GM19372 (cell line): ENCODE measurements around the gene SPTLC3.

Experiments
- ATAC-seq: cut with Tn5 transposase; IDR thresholded peaks from one replicate; pipeline ENCODE4 v1.9.1; 2021; ENCODE audit warnings: mild to moderate bottlenecking, low read depth, moderate library complexity; ENCODE audit not compliant: unreplicated experiment

The SPTLC3 gene

DNA sequence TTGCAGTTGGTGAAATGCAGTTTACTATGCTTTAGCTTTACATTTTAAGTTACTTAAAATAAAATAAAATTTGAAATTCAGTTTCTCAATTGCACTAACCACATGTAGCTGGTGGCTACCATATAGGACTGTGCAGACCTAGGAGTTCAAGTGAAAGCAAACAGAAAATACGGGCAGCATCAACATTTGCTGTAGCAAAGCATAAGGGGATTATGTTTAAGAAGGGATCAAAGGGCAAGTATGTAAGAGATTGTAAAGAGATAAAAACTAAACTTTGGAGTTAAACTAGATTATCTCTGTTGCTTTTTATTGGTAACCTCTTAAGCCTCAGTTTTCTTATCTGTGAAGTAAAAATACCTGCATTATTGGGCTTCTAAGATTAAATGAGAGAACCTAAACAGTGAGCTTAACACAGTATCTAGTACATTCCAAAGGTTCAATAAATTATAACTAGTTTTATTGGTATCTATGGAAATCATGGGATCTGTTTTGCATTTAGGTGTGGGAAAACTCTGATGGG lies 81.2 kb downstream of the SPTLC3 start:
- no peak for ATAC-seq

DNA sequence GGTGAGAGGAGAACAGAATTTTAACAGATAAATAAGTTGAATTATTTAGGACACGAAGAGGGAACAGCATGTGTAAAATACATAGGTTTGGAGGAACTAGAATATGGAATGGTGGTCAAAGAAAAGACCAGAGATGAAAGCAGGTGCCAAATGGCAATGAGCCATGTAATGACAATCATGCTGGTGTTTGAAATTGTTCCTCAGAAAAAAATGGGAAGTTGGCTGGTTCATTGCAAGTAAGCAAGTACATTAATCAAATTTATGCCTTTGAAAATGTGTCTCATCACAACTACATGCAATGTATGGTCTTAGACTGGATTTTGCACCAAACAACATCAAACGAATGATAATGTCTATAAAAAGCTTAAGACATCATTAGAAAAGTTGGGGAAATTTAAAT lies 83.3 kb downstream of the SPTLC3 start:
- ATAC-seq, result no peak

DNA sequence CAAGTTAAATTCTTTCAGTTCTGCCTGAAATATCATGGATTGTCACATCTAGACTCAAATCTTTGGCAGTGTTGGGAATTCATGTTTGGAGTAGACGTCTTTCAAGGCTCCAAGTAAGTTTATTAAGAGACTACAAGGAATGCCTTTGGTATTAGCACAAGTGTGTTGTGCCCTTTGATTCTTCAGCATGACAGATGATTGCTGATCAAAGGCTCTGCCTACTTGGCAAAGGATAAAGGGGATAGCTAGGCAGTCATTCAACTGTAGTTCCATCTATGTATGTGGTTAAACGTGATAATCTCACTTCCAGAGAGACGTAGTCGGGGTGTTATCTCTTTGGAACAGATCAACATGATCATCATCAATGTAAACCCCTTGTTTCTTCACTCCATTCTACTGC lies 86.2 kb downstream of the SPTLC3 start:
- no peak for ATAC-seq

DNA sequence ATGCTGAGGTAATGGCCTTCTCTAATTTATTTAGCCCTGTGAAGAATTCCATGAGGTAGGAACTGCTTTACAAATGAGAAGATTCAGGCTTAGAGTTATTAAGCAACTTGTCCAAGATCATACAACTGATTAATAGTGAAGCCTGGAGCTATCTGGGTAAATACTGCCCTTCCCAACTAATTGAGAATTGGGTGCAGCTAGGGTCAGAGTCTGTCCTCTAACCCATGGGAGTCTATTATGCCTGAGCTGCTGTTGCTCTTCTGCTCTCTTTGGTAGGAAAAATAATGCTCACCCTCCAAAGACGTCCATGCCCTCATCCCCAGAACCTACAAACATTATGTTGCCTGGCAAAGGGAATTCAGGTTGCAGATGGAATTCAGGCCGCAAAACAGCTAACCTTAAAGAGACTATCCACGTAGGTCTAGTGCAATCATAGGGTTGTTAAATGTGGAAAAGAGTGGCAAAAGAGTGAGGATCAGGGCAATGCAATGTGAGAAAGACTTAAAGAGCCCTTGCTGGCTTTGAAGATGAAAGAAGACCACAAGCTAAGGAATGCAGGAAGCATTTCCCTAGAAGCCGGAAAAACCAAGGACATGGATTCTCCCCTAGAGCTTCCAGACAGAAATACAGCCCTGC lies 90.1 kb downstream of the SPTLC3 start:
- no peak for ATAC-seq

DNA sequence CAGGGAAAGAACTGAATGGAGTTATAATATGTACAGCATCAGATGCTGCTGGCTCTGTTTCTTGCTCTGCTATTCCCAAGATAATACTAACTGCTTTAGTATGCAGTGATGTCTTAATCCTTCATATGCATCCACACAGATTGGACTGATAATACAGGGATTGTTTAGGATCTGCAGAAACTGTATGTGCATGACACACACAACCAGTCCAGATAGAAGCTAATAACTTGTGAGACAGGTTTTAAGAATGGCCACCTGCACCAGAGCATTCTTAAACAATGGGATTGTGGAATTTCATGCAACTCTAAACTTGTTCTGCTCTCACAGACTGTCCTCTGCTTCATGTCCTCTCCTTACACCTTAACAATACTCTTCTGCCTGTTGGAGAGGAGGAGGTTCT lies 90.9 kb downstream of the SPTLC3 start:
- no peak for ATAC-seq

DNA sequence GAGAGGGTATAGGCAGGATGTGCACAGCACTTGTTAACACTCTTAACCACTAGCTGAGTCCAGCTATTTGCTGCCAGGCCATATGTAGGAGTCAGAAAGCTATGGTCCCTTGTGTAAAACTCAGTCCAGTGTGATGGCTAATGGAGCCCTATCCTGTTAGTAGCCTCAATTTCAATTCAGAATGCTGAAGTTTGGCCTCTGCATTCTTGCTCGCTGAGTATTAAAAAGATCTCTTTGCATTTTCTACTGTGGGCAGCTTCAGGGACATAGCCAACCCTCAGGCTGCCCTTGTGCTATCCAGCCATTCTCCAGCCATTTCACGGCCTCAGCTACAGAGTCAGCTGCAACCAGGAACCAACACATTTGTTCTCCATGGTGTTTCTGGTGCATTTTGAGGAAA lies 92.5 kb downstream of the SPTLC3 start:
- no peak for ATAC-seq

DNA sequence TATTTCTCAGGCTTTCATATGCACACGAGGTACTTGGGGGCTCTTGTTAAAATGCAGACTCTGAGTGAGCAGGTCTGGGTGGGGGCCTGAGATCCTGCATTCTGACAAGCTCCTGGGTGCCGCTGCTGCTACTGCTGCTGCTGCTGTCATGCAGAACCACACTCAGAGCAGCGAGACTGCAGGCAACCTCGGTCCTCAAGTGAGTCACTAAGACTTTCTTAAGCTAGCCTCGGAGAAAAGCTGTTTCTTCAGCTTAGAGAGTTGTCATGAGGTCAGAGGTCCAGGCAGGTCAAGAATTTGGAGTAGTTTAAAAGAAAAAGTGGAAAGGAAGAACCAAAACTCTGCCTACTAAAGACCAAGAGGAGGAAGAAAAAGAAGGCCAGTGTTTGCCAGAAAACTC lies 92.9 kb downstream of the SPTLC3 start:
- no peak for ATAC-seq

DNA sequence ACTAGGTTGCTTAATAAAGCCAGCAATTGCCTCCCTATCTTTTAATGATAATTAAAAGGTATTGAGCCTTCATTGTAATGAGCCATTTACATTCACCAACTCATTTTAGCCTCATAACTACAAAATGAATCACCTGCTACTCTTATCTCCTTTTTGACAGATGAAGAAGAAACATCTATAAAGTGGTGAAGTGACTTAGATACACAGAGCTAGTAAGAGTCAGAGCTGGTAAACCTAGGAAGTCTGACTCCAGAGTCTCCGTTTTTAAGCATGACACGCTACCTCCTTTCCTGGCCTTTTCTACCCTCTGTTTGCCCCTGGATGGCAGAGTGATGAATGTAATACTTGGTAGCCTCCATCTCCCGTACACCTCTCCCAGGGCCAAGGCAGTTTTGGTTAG lies 93.5 kb downstream of the SPTLC3 start:
- ATAC-seq, result no peak

DNA sequence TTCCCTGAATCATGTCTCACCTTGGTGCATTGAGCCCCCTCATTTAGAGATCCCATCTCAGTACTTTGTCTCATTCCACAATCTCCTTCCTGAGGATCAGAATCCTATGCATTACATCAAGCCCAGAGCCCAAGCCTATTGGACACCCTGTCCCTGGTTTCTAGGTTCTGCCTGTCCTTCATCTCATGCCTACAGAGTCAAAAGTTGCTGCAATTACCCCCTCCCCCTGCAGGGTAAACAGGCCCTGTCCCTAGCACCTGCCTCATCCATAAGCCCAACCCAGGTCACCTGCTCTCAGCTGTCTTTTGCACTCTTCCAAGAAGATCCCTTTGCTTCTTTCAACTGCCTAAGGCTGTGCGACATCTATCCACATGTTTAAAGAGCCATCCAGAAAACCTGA lies 93.9 kb downstream of the SPTLC3 start:
- no peak for ATAC-seq

DNA sequence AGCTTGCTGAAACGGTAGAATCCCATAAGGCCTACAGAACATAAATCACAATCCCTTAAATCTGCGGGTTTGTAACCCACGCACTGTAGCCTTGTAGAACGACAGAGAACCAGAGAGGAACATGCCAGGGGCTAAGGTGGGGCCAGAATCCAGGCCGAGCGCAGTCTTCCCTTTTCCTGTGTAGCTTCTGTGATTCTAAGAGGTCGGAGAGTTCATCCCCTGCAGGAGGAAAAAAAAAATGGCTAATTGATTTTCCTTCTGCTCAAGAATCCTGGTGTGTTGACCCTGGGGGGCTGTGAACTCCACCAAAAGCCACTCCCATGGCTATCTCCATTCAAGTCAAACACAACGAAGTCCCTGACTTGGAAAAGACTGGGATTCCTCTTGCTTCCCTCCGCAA lies 96.3 kb downstream of the SPTLC3 start:
- no peak for ATAC-seq

DNA sequence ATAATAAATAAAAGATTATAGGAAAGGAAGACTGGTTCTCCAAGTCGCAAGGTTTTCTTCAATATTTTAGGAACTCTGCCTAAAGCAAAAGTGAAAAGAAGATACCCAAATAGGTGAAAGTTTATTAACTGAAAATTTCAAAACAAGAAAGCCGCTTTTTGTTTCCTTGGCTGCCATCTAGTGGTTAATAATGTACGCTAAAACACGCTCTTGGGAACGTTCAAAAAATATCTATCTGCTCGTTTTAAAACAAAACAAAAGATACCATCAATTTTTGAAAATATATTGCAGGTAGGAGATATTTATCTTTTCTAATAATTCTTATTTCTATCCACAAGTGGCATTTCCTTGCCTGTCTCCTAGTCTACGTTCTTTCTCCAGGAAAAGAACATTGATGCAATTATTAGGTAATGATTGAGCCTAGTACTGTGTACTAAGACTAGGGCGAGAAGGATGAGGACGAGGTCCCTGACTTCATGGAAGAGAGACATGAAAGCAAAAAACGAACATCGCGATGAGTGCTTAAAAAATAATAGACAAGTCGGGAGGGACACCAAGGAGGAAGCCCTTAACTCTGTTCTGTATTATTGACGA lies 97.2 kb downstream of the SPTLC3 start:
- no peak for ATAC-seq

DNA sequence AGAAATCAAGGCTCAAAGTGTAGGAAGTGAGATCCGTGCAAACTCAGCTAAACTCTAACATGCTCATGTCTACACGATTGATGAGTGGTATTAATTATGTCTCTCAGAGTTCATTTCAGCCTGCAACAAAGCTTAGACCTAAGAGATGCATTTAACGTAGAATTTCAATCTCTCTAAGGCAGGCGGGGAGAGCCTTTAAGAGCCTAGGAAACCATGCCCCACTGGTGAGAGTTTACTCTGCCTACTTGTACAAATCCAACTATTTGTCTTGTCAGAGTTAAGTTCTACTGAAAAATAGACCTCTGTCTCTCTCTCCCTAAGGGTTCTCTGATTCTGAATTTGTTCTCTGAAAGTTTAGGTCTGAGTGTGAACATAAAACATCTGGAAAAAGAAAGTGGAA lies 100.9 kb downstream of the SPTLC3 start:
- no peak for ATAC-seq

DNA sequence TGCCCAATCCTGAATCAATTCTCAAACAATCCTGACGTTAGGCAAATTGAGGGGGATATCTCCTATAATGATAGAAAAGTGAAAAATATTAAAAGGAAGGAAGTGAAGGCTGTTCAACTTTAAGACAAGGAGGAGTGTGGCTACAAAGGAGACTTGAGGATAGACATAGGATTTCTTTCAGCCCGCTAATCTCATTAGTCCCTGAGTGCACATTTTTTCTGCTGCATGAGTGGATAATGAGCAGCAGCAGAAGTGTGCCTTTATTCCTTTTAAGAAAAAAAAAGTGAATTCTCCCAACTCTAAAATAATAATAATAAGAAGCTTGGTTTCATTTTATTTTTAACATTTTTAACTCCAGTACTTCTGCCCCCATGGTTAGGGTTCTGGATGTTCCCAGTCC lies 102.0 kb downstream of the SPTLC3 start:
- no peak for ATAC-seq

DNA sequence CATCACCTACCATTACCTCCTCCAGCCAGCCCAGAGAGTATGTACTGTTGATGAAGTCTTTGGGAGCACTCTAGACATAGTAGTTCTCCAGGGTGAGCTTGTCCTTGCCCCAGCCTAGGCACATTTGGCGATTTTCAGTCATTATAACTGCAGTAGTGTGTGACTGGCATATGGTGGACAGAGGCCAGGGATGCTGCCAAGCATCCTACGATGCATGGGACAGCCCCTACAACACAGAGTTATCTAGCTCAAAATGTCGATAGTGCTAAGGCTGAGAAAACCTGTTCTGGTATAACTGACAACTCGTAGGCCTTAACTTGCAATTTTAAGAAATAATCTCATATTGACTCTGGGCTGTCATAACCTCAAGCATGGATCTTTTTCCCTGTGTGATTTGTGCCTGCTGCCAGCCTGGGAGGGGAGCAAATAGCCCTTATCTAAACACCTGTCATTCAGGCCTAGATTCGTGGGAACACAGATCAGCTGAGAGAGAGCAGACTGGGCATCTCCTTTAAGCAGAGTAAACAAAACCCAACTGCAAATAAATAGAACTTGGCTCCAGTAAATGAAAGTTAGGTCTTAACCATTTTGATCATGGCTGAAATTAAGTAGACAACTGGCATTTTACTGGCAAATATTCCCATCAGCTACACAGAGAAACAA lies 102.6 kb downstream of the SPTLC3 start:
- no peak for ATAC-seq

DNA sequence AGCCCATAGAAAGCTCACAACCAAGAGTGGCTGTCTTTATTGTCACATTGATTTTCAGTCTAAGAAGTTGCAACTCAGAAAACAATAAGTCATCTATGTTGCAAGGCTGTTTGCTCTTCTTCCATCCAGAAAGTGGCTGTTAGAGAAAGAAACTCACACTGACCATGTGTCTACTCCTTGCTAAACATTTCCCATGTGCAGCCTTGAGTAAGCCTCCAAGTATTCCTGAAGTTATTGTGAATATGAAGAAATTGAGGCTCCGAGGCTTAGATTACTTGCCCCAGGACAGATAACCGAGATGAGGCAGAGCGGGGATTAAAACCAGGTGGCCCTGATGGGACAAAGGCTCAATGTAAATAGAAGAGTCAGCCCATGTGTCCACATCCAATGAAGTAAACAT lies 105.0 kb downstream of the SPTLC3 start:
- ATAC-seq, result no peak

DNA sequence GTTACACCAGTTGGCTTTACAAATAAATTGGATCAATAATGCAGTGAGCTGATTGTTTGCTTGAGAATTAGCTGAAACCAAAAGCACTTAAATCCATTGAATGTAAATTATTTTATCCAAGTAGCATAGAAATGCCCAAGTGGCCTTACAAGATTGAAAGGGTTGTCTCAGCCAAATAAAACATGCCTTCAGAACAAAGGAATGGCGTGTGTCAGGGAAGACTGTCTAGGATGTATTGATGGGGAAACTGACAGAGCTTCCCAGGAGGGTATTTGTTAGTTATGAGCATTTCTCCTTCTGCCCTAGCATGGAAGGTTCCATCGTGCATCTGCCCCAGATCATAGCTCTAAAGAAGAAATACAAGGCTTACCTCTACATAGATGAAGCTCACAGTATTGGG lies 108.4 kb downstream of the SPTLC3 start:
- ATAC-seq, result no peak

DNA sequence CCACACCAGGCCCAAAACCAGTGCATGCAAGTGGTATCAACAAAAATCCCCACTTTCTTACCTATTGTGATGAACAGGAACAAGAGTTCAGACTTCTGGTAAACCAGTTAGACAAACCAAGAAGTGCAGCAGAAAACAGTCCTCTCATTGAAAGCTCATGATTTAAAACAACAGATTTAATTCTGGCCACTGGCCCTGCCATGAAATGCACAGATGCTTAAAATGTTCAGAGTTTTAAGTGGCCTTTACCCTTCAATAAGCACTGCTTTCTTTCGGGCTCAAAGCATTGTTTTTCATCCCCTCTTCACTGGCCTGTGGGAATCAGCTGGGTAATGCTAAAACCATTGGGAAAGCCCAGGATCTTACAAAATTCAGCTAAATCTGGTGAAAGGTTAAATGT lies 109.9 kb downstream of the SPTLC3 start:
- no peak for ATAC-seq

DNA sequence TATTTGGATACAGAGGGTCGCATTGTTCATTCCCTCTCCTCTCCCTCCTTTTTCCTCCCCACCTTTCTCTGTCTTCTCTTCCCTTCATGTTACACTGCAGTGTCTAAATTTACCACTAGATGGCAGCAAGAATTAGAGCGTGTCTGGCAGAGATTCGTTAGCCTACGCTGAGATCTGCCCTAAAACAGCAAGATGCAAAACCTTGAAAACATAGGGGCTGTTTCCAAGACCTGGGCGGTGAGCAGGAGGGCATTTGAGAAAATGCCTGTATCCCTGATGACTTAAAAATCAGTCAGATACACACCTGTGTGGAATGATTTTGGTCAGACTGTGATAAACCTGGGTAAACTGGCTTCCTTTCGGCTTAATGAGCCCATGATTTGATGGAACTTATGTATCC lies 110.8 kb downstream of the SPTLC3 start:
- peak; percentile 80 for ATAC-seq

DNA sequence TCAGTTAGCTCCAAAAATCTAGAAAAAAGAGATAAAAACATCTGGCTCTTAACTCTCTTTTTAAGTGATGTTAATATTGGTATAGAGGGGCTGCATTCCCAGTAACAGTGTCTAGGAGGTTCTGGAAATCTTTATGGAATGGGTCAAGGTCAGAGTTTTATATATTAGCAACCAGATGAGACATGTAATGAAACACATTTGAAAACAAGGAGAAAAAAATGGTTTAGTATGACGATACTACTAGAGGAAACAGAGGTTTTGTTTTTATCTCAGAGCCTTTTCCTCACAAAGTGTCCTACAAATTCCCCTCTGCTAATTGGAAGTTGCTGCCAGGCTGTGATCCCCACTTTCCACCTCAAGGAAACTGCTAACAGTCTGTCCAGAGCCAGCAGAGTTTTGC lies 111.7 kb downstream of the SPTLC3 start:
- ATAC-seq, result no peak

DNA sequence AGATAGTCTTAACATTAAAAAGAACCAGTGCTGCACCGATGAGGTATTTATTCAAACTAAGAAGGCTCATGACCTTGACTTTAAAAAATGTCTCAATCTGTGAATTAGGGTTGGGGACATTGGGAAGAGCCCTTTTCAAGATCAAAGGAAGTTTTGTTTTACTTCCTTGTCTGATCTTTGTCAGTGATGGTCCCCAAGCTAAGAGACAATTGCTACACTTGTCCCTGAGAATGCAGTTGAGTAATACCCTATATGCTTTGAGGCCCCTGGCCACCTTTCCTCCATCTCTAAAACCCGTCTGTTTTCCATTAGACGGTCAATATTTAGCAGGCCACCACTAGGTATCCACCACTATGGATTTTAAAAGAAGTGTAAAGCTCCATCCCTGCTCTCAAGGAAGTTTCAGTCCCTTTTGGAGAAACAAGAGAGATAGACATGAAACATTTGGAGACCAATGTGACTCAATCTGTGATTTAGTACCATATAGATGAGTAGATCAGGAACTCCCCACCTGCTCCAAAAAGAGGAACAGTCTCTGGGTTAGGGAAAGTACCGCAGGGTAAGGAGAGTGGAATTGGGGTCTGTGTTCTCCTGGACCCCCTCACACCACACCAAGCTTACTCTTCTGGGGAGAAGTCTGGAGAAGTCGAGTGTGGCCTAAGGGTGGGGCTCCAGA lies 113.2 kb downstream of the SPTLC3 start:
- ATAC-seq, result no peak

DNA sequence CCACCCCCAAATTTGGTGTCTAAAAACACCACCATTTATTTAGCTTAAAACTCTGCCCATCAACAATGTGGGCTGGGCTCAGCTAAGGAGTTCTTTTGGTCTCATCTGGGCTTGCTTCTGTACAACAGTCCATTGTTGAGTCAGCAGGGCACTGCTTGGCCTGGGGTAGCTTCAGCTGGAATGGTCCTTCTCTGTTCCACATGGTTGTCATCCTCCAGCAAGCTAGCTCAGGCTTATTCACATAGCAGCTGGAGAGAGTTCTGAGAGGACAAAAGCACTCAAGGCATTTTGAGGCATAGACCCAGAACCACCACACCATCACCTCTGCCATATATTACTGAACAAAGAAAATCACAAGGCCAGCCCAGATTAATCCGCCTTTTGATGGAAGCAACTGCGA lies 116.7 kb downstream of the SPTLC3 start:
- no peak for ATAC-seq

DNA sequence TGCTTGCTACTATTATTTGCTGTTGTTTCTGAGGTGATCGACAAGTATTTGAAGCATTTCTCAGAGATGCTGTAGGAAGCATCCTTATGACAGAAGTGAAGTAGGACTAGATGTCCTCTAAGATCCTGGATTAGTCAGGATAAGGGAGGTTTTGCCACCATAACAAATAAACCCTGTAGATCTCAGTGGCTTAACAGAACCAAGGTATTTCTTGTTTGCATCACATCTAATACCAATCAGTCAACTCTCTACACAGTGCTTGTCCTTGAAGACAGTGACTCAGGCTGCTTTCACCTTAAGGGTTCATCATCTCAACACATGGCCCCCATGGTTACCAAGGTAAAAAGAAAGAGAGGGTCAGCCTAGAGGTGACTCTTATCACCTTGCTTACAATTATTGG lies 119.4 kb downstream of the SPTLC3 start:
- no peak for ATAC-seq
